DMS153 (cell line): ENCODE measurements around the gene KRT3.

Source experiments
- DNase-seq: peaks from one replicate; lab custom pipeline; 2025; lab: John Stamatoyannopoulos, UW

The KRT3 gene

GRCh38 chr12:52795694-52796428, at the start of gene KRT3:
TSS of gene KRT3 (minus strand) at chr12:52796117. CDS start at chr12:52796042, 75 bp downstream.
- no peak for DNase-seq

DNA sequence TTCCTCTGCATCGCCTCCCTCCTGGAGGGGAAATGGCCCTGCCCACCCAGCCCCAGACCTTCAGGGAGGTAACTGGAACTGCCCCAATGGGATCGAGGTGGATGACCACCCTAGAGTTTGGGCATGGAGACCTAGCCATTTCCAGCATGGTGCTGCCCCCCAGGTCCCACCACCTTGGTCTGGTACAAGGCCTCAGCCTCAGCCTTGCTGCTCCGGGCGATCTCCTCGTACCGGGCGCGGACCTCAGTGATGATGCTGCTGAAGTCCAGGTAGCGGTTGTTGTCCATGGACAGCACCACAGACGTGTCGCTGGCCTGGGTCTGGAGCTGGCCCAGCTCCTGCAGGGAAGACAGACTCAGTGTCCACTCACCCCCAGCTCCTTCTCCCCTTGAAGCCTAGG, 48.5 kb upstream of the KRT3 start:
- DNase-seq: no peak

GRCh38 chr12:52839436-52840105, 43.7 kb upstream of the KRT3 start:
- no peak for DNase-seq

DNA sequence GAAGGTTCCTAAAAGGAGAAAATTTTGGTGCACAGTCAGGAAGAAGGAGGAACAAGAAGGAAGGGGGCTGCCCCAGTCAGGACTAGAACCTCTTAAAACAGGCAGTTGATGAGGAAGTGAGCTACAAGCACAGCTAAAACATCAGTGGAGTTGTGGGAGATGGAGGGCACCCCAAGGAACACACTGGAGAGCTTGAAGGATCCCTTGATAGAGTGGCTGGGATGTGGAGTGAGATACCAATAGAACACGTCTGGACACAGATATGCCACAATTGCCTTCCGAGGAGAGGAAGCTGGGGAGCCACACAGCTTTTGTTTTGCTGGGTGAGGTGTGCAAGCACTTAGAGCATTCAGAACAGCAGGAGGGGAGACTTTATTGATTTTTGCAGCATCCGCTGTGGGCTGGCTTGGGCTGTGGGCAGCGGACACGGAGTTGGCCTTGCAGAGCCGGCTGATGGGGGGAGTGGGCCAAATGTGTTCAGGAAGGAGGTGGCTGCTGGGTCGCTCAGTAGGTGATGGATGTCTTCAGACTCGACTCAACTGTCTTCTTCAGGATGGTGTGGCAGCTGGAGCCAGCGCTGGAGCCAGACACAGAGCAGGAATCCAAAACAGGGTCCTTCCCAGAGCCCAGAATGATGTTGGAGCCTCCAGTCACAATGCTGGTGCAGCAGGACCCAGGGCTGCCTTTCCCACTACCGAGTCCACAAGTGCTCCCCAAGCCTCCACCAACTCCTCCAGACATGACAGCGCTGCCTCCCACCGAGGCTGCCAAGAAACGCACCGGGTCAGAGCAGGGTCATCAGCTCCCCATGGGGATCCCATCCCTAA, 42.9 kb upstream of the KRT3 start:
- DNase-seq: no peak

GRCh38 chr12:52837781-52838608, 42.1 kb upstream of the KRT3 start:
- no peak for DNase-seq

DNA sequence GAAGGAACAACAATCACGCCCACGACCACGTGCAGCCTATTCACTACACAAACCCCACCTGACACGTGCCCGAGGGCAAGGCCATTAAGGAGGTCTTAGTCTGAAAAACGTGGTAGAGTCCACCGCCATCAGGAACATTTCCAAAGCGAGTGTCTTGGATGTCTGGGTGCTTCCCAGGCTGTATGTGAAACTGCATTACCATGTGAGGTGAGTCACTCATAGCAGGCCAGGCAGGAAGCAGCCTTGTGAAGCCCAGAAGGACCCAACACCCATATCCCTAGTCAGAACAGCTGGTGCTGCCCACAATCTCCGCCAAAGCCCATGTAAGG, 41.5 kb upstream of the KRT3 start:
- no peak for DNase-seq

- no peak for DNase-seq
Measured at GRCh38 chr12:52836491-52837412, 40.8 kb upstream of the KRT3 start.

DNA sequence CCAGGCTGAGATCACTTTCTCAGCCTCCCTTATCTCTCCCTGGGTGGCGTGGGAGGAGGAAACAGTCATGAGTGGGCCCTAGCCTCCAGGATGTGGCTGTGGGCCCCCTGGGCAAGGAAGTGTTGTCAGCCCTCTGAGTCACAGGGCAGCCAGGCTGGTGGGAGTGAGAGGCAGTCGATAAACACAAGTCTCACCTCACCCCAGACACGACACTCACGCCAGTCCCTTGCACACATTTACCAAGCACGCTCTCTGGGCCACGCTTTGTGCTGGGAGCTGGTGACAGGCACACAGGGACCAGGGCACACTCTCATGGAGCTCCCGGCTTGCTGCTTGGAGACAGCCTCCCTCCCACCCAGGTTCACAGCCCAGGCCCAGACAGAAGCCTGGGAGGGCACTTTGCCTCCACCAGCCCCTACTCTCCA, 40.1 kb upstream of the KRT3 start:
- DNase-seq: no peak

DNA sequence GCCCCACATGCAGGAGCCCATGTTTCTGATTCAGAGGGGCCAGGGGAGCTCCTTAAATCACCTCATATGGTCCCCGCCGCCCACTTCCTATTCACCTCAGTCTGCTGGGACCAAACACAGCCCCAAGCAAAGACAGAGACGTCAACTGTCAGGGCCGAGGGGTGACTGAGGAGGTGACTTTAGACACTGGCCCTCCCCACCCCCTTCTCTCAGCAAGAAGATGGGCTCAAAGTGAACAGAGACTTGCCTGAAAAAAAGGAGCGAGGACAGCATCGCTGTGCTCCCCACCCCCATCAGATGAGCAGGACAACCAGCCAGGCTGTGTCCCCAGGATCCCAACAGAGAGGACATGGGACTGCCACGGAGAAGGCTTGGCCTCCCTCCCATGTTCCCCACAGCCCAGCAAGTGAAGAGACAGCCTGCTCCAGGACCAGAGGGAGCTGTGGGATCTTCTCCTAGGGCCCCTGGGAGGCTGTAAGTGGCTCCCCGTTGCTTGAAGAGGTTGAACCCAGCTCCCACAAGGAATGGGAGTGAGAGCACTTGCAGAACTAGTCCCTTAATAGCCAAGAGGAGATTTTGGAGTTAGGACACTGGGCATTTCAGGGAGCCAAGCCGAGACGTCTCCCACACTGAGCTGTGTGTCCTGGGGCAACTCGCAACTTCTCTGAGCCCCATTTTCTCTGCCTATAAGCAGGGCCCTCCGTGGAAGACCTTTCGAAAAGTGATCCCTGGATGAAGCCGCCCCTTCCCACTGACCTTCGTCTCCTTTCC, 39.5 kb upstream of the KRT3 start:
- DNase-seq: no peak

DNA sequence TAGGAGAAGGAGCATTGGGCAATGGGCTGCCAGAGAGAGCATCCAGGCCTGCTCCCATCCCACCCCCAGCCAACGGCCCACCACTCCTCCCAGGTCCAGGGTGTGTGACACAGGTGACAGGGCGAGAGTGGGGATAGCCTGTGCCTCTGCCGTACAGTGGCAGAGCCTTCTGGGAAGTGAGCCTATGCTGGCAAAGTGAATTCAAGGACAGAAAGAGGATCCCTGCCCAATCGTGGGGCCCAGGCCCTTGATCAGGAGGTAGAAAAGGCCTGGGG, 38.7 kb upstream of the KRT3 start:
- no peak for DNase-seq

- DNase-seq: no peak
Measured at GRCh38 chr12:52833922-52834726, 38.2 kb upstream of the KRT3 start, which contains the start of gene KRT79. TSS of gene KRT79 (minus strand) at chr12:52834311. CDS start at chr12:52834260, 51 bp downstream.

GRCh38 chr12:52832985-52833905, 37.3 kb upstream of the KRT3 start:
- DNase-seq: no peak

GRCh38 chr12:52832451-52832850, 36.5 kb upstream of the KRT3 start:
- DNase-seq: no peak

DNA sequence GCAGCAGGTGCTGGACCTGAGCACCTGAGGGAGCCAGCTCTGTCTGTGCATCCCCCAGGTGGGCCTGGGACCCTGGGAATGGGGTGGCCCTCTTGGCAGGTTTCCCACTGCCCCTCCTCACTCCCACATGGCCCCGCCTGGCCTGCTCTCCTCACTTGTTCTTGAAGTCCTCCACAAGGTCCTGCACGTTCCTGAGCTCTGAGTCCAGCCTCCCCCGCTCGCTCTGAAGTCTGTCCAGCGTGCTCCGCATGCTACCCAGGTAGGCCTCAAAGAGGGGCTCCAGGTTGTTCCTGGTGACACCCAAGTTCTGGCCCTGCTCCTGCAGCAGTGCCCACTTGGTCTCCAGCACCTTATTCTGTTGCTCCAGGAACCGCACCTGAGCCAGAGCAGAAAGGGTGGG, 35.3 kb upstream of the KRT3 start:
- DNase-seq: no peak

DNA sequence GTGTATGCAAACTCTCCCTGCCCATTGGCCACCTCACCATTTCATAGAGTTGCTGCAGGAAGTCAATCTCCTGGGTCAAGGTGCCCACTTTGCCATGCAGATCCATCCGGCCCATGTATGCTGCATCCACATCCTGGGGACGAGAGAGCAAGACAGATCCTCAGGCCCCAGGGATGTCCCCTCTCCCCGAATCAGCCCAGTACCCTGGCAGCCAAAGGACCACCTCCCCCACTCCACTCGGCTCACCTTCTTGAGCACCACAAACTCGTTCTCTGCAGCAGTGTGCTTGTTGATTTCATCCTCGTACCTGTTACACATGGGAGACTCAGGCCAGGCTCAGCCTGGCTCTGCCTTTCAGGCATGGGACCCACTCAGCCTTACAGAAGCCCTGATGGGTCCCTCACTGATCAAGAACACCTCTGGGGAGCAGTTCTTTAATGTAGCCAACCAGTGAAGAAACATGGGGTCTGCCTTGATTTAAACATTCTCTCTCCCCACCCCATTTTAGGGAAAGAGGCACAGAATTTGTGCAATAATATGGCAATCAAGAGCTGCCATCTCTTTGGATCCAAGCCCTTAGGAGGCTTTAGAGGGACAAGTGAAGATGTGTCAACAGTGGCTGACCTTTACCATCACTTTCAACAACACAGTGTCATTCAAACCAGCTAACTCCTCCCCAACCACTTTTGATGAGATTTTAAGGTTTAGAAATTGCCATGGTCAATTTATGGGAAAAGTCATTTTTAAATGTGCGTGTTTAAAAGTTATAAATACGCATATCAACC, 34.3 kb upstream of the KRT3 start:
- no peak for DNase-seq

GRCh38 chr12:52828591-52829021, 32.7 kb upstream of the KRT3 start:
- DNase-seq: no peak

GRCh38 chr12:52828156-52828555, 32.2 kb upstream of the KRT3 start:
- DNase-seq: no peak
